ENCODE measurements around the gene FYB2. TPM values are rescaled to one million over a fixed set of nuclear protein-coding genes. Genes with fewer than 3 reads are reported as not detected.

The FYB2 gene
- total RNA-seq, 1 donor from 2014 or later: 1.7 TPM

- Histone ChIP-seq H3K27ac (no peak overlapping the region), H3K4me1 (no peaks in the 10 kb centered on the region), H3K36me3 (no peaks in the 10 kb centered on the region), H3K27me3 (no peaks in the 10 kb centered on the region), H3K4me3 (no peak overlapping the region), H3K9me3 (no peaks in the 10 kb centered on the region)
- intact Hi-C loops (cut with DNase I): no loop called here
- no peak for DNase-seq
- no peak for ATAC-seq
- TF ChIP-seq CTCF (IDR thresholded peaks at IDR 0.05): no peak
These were observed 106.1 kb downstream of the FYB2 start for GRCh38 chr1:56713112-56713511.

- Histone ChIP-seq H3K4me3 (no peak overlapping the region), H3K27ac (no peak overlapping the region), H3K4me1 (no peaks in the 10 kb centered on the region), H3K36me3 (no peaks in the 10 kb centered on the region), H3K9me3 (no peaks in the 10 kb centered on the region), H3K27me3 (no peaks in the 10 kb centered on the region)
- ATAC-seq: no peak
- TF ChIP-seq CTCF (IDR thresholded peaks at IDR 0.05): no peak
- intact Hi-C loops (cut with DNase I): no loop called here
- DNase-seq: no peak
These were observed 107.1 kb downstream of the FYB2 start for GRCh38 chr1:56712150-56712549.

- Histone ChIP-seq H3K9me3 (no peaks in the 10 kb centered on the region), H3K4me1 (no peaks in the 10 kb centered on the region), H3K27ac (no peak overlapping the region), H3K27me3 (no peaks in the 10 kb centered on the region), H3K36me3 (peaks cover 5% of the 10 kb centered on the region), H3K4me3 (no peak overlapping the region)
- DNase-seq (no peak), ATAC-seq (no peak)
- intact Hi-C loops (cut with DNase I): no loop called here
- TF ChIP-seq CTCF (IDR thresholded peaks at IDR 0.05): no peak
These were observed 108.6 kb downstream of the FYB2 start for GRCh38 chr1:56710646-56711045.

- Histone ChIP-seq H3K27me3 (no peaks in the 10 kb centered on the region), H3K27ac (no peak overlapping the region), H3K4me3 (no peak overlapping the region), H3K9me3 (no peaks in the 10 kb centered on the region), H3K36me3 (peaks cover 5% of the 10 kb centered on the region), H3K4me1 (no peaks in the 10 kb centered on the region)
- TF ChIP-seq CTCF (IDR thresholded peaks at IDR 0.05): no peak
- DNase-seq: no peak
- no peak for ATAC-seq
- intact Hi-C loops (cut with DNase I): no loop called here
These were observed 109.2 kb downstream of the FYB2 start for GRCh38 chr1:56709995-56710394.

- intact Hi-C loops (cut with DNase I): no loop called here
These were observed 109.8 kb downstream of the FYB2 start for GRCh38 chr1:56709269-56709880.

More at GRCh38 chr1:56709269-56709880, 109.8 kb downstream of the FYB2 start:
- TF ChIP-seq CTCF (IDR thresholded peaks at IDR 0.05): peak; percentile 64
- Histone ChIP-seq H3K9me3 (no peaks in the 10 kb centered on the region), H3K27me3 (no peaks in the 10 kb centered on the region), H3K27ac (no peak overlapping the region), H3K4me3 (no peak overlapping the region), H3K36me3 (peaks cover 5% of the 10 kb centered on the region), H3K4me1 (no peaks in the 10 kb centered on the region)
- DNase-seq (no peak), ATAC-seq (peak; percentile 56)

Data from upper lobe of right lung (tissue), 1 donor.